OCI-LY3 (cell line): ENCODE data around the gene SLC38A10.

ENCODE experiments used
- H2AFZ ChIP-seq: fragments of 200-600, 300-600 bp; shearing (Covaris generic); 2 replicates; pipeline ENCODE4 v1.6.0; 2014; ENCODE audit warnings: antibody characterized with exemption, low read depth, low read length
- H3K27ac ChIP-seq: fragments of 200-600, 300-600 bp; sonication (generic); 2 replicates; pipeline ENCODE4 v1.5.1; 2014; ENCODE audit warnings: mild to moderate bottlenecking, low read length, moderate library complexity, mixed read lengths
- H3K27me3 ChIP-seq: fragments of 200-600, 300-600 bp; sonication (generic); 2 replicates; pipeline ENCODE4 v1.6.1; 2014; ENCODE audit warnings: low read depth, low read length, mixed read lengths
- H3K36me3 ChIP-seq: fragments of 200-600, 300-600 bp; sonication (generic); replicated peaks from 2 replicates; pipeline ENCODE3; 2014; ENCODE audit warnings: low read depth, low read length, mixed read lengths
- H3K4me1 ChIP-seq: fragments of 300-600, 200-600 bp; sonication (generic); 2 replicates; pipeline ENCODE4 v1.6.1; 2014; ENCODE audit warnings: low read length, mixed read lengths
- H3K4me2 ChIP-seq: fragments of 200-600, 300-600 bp; sonication (generic); 2 replicates; pipeline ENCODE4 v1.6.1; 2014; ENCODE audit warnings: low read length, mixed read lengths
- H3K4me3 ChIP-seq: fragments of 300-600, 200-600 bp; sonication (generic); 2 replicates; pipeline ENCODE4 v1.5.1; 2014; ENCODE audit warnings: antibody characterized with exemption, mild to moderate bottlenecking, low read length, moderate library complexity
- H3K79me2 ChIP-seq: fragments of 300-600, 200-600 bp; shearing (Covaris generic); 2 replicates; pipeline ENCODE4 v1.6.1; 2014; ENCODE audit warnings: mild to moderate bottlenecking, low read length, mixed read lengths
- H3K9ac ChIP-seq: fragments of 300-600, 200-600 bp; shearing (Covaris generic); 2 replicates; pipeline ENCODE4 v1.6.0; 2014; ENCODE audit warnings: mild to moderate bottlenecking, low read length, moderate library complexity
- H3K9me3 ChIP-seq: fragments of 200-600, 300-600 bp; shearing (Covaris generic); 2 replicates; pipeline ENCODE4 v1.6.1; 2014; ENCODE audit warnings: low read length, mixed read lengths; ENCODE audit not compliant: insufficient read depth
- H4K20me1 ChIP-seq: fragments of 200-600, 300-600 bp; sonication (generic); 2 replicates; pipeline ENCODE4 v1.6.1; 2016; ENCODE audit warnings: low read length, mixed read lengths; ENCODE audit not compliant: insufficient read depth
- CTCF ChIP-seq: fragments of 200-600, 300-600 bp; sonication (generic); IDR thresholded peaks from 2 replicates; pipeline ENCODE4 v1.5.1; 2014; ENCODE audit warnings: antibody characterized with exemption, low read length, low read depth
- EZH2phosphoT487 ChIP-seq: fragments of 200-600 bp; shearing (Covaris generic); IDR thresholded peaks from 2 replicates; pipeline ENCODE4 v1.6.1; 2018; ENCODE audit warnings: antibody characterized with exemption, mixed run types, low read depth

SLC38A10 gene

DNA sequence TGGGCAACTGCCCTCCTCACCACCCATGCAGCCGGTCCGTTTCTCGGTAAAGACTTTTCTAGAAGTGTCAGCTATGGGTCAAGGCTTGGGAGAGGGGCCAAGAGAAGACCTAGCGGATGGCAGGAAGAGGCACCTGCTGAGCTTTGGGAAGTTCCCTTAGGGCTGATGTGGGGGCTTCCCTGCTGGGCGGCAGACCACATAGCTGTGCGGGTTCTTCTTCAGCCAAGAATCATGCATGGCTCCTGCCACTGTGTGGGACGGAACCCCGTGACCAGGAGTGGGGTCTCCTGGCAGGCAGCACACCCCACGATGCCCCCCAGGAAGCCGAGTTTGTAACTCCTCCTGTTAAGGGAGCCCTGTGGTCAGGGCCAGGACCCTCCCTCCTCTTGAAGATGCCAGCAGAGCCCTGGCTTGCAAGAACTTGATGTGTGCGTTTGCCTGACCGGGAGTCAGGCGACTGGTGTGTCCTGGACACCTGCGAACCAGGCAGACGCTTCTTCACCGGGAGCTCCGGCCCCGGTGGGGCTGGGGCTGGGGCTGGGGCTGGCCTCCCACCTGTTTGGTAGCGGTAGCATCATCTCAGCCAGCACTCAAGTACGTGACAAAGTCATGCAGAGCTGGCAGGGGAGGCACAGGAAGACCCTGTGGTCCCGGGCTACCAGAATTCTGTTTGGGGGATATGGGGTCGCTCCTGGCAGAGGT is 17.7 kb upstream of the SLC38A10 start:
- Histone ChIP-seq H3K9ac (no peak overlapping the region), H3K4me3 (no peak overlapping the region), H3K4me2 (peak overlapping the region; percentile 14; the same call in 1 of the 2 replicates), H3K4me1 (peaks cover 5% of the 10 kb centered on the region; the same call in 1 of the 2 replicates), H3K27me3 (no peaks in the 10 kb centered on the region), H3K27ac (no peak overlapping the region), H3K36me3 (no peaks in the 10 kb centered on the region), H2AFZ (no peak overlapping the region), H3K79me2 (no peaks in the 10 kb centered on the region), H3K9me3 (no peaks in the 10 kb centered on the region), H4K20me1 (no peaks in the 10 kb centered on the region)
- TF ChIP-seq EZH2phosphoT487 (no peak), CTCF (no peak)

GRCh38 chr17:81311946-81312345 is 16.8 kb upstream of the SLC38A10 start:
- Histone ChIP-seq H3K79me2 (no peaks in the 10 kb centered on the region), H3K9ac (no peak overlapping the region), H3K36me3 (no peaks in the 10 kb centered on the region), H3K4me2 (no peak overlapping the region), H2AFZ (no peak overlapping the region), H3K4me1 (peaks cover 5% of the 10 kb centered on the region; the same call in 1 of the 2 replicates), H3K4me3 (no peak overlapping the region), H3K9me3 (no peaks in the 10 kb centered on the region), H3K27ac (no peak overlapping the region), H3K27me3 (no peaks in the 10 kb centered on the region), H4K20me1 (no peaks in the 10 kb centered on the region)
- TF ChIP-seq EZH2phosphoT487: no peak
- TF ChIP-seq CTCF: no peak

GRCh38 chr17:81310949-81311550 is 15.9 kb upstream of the SLC38A10 start:
- Histone ChIP-seq H4K20me1 (no peaks in the 10 kb centered on the region), H3K4me1 (peaks cover 5% of the 10 kb centered on the region; the same call in 1 of the 2 replicates), H3K79me2 (no peaks in the 10 kb centered on the region), H3K4me2 (no peak overlapping the region), H3K9ac (no peak overlapping the region), H2AFZ (no peak overlapping the region), H3K36me3 (no peaks in the 10 kb centered on the region), H3K4me3 (no peak overlapping the region), H3K9me3 (no peaks in the 10 kb centered on the region), H3K27ac (no peak overlapping the region), H3K27me3 (no peaks in the 10 kb centered on the region)
- no peak for TF ChIP-seq EZH2phosphoT487
- TF ChIP-seq CTCF: no peak

DNA sequence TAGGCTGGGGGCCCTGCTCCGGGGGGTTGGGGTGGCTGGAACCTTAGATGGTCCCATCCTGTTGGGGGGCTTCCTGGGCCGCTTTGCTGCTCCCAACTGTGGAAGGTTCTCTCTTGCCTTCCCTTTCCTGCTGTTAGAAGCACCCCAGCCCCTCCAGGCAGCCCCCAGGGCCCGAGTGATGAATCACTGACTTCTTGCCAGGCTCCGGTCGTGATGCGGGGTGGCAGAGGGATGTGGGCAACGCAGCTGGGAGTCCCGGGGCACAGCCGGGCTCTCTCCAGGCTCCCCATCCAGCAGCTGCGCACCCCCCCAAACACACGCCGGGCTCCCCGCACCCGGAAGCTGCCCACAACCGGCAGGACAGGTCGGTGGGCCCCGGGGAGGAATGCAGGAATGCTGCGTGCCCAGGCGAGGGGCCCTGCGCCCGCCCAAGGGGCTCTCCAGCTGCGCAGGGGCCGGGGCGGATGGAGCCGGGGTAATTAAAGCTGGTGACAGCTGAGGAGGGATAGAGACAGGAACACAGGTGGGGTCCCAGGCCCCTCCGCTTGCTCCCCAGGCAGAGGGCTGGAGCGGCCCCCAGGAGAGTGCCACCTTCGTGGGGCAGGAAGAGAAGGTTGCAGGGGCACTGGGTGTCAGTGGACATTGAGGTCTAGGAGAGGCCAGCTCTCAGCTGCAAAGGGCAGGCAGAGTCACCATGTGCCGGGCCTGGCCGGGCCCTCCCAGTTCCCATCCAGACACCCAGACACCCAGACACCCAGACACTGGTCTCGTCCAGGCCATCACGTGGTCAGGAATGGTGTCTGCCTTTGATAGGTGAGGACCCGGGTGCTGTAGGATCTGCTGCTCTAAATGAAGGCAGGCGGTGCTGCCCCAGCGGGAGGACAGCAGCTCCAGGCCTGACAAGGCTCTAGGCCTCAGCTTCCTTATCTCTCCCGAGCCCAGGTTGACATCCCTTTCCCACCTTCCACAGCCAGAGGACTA is 15.0 kb upstream of the SLC38A10 start:
- no peak overlapping the region for H2AFZ ChIP-seq

More for the DNA sequence above, 15.0 kb upstream of the SLC38A10 start:
- H3K36me3 ChIP-seq: no peaks in the 10 kb centered on the region
- H3K9ac ChIP-seq: no peak overlapping the region
- peaks cover 5% of the 10 kb centered on the region; the same call in 1 of the 2 replicates for H3K4me1 ChIP-seq
- no peaks in the 10 kb centered on the region for H4K20me1 ChIP-seq
- no peak overlapping the region for H3K4me2 ChIP-seq
- TF ChIP-seq CTCF: no peak
- no peaks in the 10 kb centered on the region for H3K79me2 ChIP-seq
- H3K4me3 ChIP-seq: no peak overlapping the region
- H3K9me3 ChIP-seq: no peaks in the 10 kb centered on the region
- H3K27me3 ChIP-seq: no peaks in the 10 kb centered on the region
- H3K27ac ChIP-seq: no peak overlapping the region
